Endothelial cell of umbilical vein (primary cell): ENCODE results near the gene GABBR2. TPM values are rescaled to one million over a fixed set of nuclear protein-coding genes. Genes with fewer than 3 reads are reported as not detected.

Experiments
- BruUV-seq: library from RNA; stranded (reverse); fragments of 400-500 nt; replicated peaks from 2 replicates; lab custom pipeline; 2021; lab: Mats Ljungman, UMichigan
- CTCF ChIA-PET: fragments of 300-600, 350-600 bp; sonication (Branson Sonifier 250); formaldehyde crosslinking; loops from one replicate; lab custom pipeline; 2021; ENCODE audit warnings: antibody characterized with exemption, inconsistent platforms; lab: Charles Lee
- POLR2A ChIA-PET: fragments of 300-600, 350-600 bp; sonication (Branson Sonifier 250); formaldehyde crosslinking; loops from one replicate; lab custom pipeline; 2021; ENCODE audit warnings: antibody characterized with exemption, inconsistent platforms; lab: Charles Lee
- DNase-seq: peaks from one replicate; pipeline ENCODE4 v3.0.0-alpha.2; 2011; ENCODE audit warnings: low read depth, low spot score
- FAIRE-seq: peaks from 2 replicates; lab custom pipeline; 2011; peaks lifted over from hg19 to GRCh38; lab: Jason Lieb, UNC
- H2AFZ ChIP-seq: 2 replicates; pipeline ENCODE4 v1.6.0; 2012; ENCODE audit warnings: low read depth, low read length, control low read depth, inconsistent platforms
- H3K27ac ChIP-seq: 2 replicates; pipeline ENCODE4 v1.5.1; 2011; ENCODE audit warnings: low read depth, mild to moderate bottlenecking, control low read depth, low read length, moderate library complexity; ENCODE audit not compliant: insufficient read depth
- H3K27me3 ChIP-seq, 2 experiments: 2 replicates each; pipeline versions ENCODE4 v1.6.0 to v1.6.1; 2011; ENCODE audit warnings: low read length in 2 of 2, mixed read lengths in 1 of 2; ENCODE audit not compliant: control insufficient read depth in 2 of 2, insufficient read depth in 2 of 2
- H3K36me3 ChIP-seq, 2 experiments: 2 replicates in 1 of 2; 3 replicates in 1 of 2; pipeline ENCODE4 v1.5.1; 2011; ENCODE audit warnings: low read length in 2 of 2, mild to moderate bottlenecking in 1 of 2, moderate library complexity in 1 of 2; ENCODE audit not compliant: control insufficient read depth in 2 of 2, insufficient read depth in 2 of 2; ENCODE audit errors: extremely low read depth in 1 of 2
- H3K4me1 ChIP-seq: 3 replicates; pipeline ENCODE4 v1.5.1; 2011; ENCODE audit warnings: mild to moderate bottlenecking, low read length; ENCODE audit not compliant: control insufficient read depth, insufficient read depth; ENCODE audit errors: extremely low read depth
- H3K4me2 ChIP-seq: 2 replicates; pipeline ENCODE4 v1.6.1; 2011; ENCODE audit warnings: low read length, control low read depth, mixed read lengths; ENCODE audit not compliant: insufficient read depth
- H3K4me3 ChIP-seq, 3 experiments: fragments of 200-600 bp in 1 of 3; sonication (generic), shearing (Covaris generic) in 1 of 3; replicated peaks in 1 of 3; 2 replicates each; pipeline ENCODE4 v1.5.1; 2011 to 2016; ENCODE audit warnings: control low read depth in 3 of 3, low read length in 3 of 3, mild to moderate bottlenecking in 2 of 3, inconsistent platforms in 1 of 3, low read depth in 1 of 3, moderate library complexity in 1 of 3; ENCODE audit not compliant: insufficient read depth in 1 of 3
- H3K79me2 ChIP-seq: 2 replicates; pipeline ENCODE4 v1.6.0; 2012; ENCODE audit warnings: low read length, inconsistent platforms; ENCODE audit not compliant: control insufficient read depth, insufficient read depth
- H3K9ac ChIP-seq: replicated peaks from 2 replicates; pipeline ENCODE3; 2011; ENCODE audit warnings: low read length, control low read depth; ENCODE audit not compliant: insufficient read depth; ENCODE audit errors: extremely low read depth
- H3K9me1 ChIP-seq: replicated peaks from 3 replicates; pipeline ENCODE4 v1.6.0; 2011; ENCODE audit warnings: mild to moderate bottlenecking, low read length; ENCODE audit not compliant: control insufficient read depth, insufficient read depth; ENCODE audit errors: extremely low read depth
- H3K9me3 ChIP-seq: replicated peaks from 2 replicates; pipeline ENCODE4 v1.5.1; 2012; ENCODE audit warnings: low read length, inconsistent platforms; ENCODE audit not compliant: control insufficient read depth, insufficient read depth
- H4K20me1 ChIP-seq: replicated peaks from 2 replicates; pipeline ENCODE3; 2011; ENCODE audit warnings: mild to moderate bottlenecking, low read length; ENCODE audit not compliant: control insufficient read depth, insufficient read depth; ENCODE audit errors: extremely low read depth
- CTCF ChIP-seq, 2 donors: IDR thresholded peaks; 1 replicate in 1 of 2; 2 replicates in 1 of 2; pipeline ENCODE4 v1.5.1; 2011; ENCODE audit warnings: low read length in 2 of 2, mild to moderate bottlenecking in 2 of 2, moderate library complexity in 2 of 2, control low read depth in 1 of 2, inconsistent platforms in 1 of 2, low read depth in 1 of 2; ENCODE audit not compliant: insufficient read depth in 1 of 2; ENCODE audit errors: extremely low read depth in 1 of 2
- EZH2 ChIP-seq: IDR thresholded peaks from 2 replicates; pipeline ENCODE4 v1.6.1; 2012; ENCODE audit warnings: borderline replicate concordance, low read depth, mild to moderate bottlenecking, moderate library complexity, low read length, inconsistent platforms; ENCODE audit not compliant: severe bottlenecking
- FOS ChIP-seq: IDR thresholded peaks from 2 replicates; pipeline ENCODE4 v1.6.1; 2011; ENCODE audit warnings: mild to moderate bottlenecking, low read length, moderate library complexity, borderline replicate concordance; ENCODE audit not compliant: insufficient read depth
- GATA2 ChIP-seq: IDR thresholded peaks from 2 replicates; pipeline ENCODE4 v1.7.0; 2011; ENCODE audit warnings: low read depth, mild to moderate bottlenecking, moderate library complexity, mixed read lengths, low read length; ENCODE audit not compliant: insufficient read length, insufficient read depth
- JUN ChIP-seq: IDR thresholded peaks from 2 replicates; pipeline ENCODE4 v1.6.1; 2011; ENCODE audit warnings: borderline replicate concordance, low read depth; ENCODE audit not compliant: insufficient read length, insufficient read depth
- MAX ChIP-seq: IDR thresholded peaks from 2 replicates; pipeline ENCODE4 v1.6.1; 2011; ENCODE audit not compliant: insufficient read depth, insufficient read length
- MYC ChIP-seq: IDR thresholded peaks from one replicate; pipeline ENCODE4 v1.6.1; 2011; ENCODE audit warnings: mild to moderate bottlenecking, low read depth, low read length
- POLR2A ChIP-seq: IDR thresholded peaks from 2 replicates; pipeline ENCODE4 v1.6.1; 2012; ENCODE audit warnings: low read depth, mild to moderate bottlenecking, control low read depth, low read length
- POLR2AphosphoS5 ChIP-seq: IDR thresholded peaks from 2 replicates; pipeline ENCODE4 v1.6.1; 2012; ENCODE audit warnings: low read depth, mild to moderate bottlenecking, control low read depth, low read length, moderate library complexity; ENCODE audit not compliant: insufficient read depth
- dilution Hi-C: fragments of 300-500 bp; cut with MboI; formaldehyde crosslinking; loops from one replicate; pipeline ENCODE4 v1.15.0; 2019; ENCODE audit warnings: low sequenced_read_pairs; ENCODE audit not compliant: extremely low pct_ligation_motif_present
- intact Hi-C: fragments of 100-400 bp; cut with micrococcal nuclease; formaldehyde crosslinking; loops from one replicate; pipeline ENCODE4 v1.10.0; 2022
- polyA plus RNA-seq, 4 experiments: library from polyadenylated mRNA; depleted of rRNA in 3 of 4; stranded (reverse) in 3 of 4; unstranded in 1 of 4; fragments of >200 nt; gene quantifications; 2 replicates each; pipeline versions ENCODE4 v1.2.1 to v1.2.3, GENCODE V29; 2011 to 2012; ENCODE audit warnings: missing spikeins in 1 of 4
- total RNA-seq: library from RNA; stranded (reverse); gene quantifications from 2 replicates; pipeline ENCODE4 v1.2.3, GENCODE V29; 2021

Gene GABBR2
- total and polyA plus RNA-seq, 2 donors (not counting 3 experiments of a cell fraction or from before 2014, with no cell fraction given) = 1.1 to 9.2 TPM

DNA sequence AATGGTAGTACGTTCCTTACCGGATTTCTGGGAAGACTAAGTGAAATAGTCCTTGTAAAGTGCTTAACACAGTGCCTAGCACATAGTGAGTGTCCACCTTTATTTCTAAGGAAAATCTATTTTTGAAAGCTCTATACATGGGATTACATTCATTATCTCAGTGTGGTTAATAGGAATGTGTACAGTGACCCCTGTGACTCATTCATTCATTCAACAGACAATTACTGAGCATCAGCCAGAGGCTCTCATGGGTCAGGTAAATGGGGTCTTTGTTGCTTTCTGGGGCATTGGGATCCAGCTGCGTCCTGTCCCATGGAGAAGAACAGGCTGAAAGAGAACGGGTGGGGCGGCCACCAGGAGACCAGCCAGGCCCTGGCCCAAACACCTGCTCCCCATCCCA, 227.1 kb downstream of the GABBR2 start:
- no TSS peak for BruUV-seq
- Histone ChIP-seq H3K27ac (no peak overlapping the region), H4K20me1 (no peaks in the 10 kb centered on the region), H3K79me2 (no peaks in the 10 kb centered on the region), H3K4me3 (no peak overlapping the region), H3K9ac (no peak overlapping the region), H3K9me1 (no peaks in the 10 kb centered on the region), H3K9me3 (no peaks in the 10 kb centered on the region), H3K27me3 (no peaks in the 10 kb centered on the region), H3K4me1 (no peaks in the 10 kb centered on the region), H2AFZ (no peak overlapping the region), H3K36me3 (no peaks in the 10 kb centered on the region), H3K4me2 (no peak overlapping the region)
- dilution Hi-C loops (no loop called here), intact Hi-C loops (loop anchor here (2.0 kb wide), 1 partner anchor 77 kb away; no protein-coding TSS in a partner anchor)
- ChIA-PET POLR2A (no interaction called here), CTCF (interaction anchor here (1.1 kb wide), 1 partner anchor 30 kb away, joined by 3 read pairs; no protein-coding TSS in a partner anchor)
- DNase-seq (no peak), FAIRE-seq (no peak)
- TF ChIP-seq EZH2 (no peak), GATA2 (no peak), CTCF (IDR thresholded peaks at IDR 0.05; ENCODE audit: extremely low read depth in 1 of 2, insufficient read depth in 1 of 2, low read depth in 1 of 2, low read length in 2 of 2) (no peak), POLR2A (no peak), POLR2AphosphoS5 (no peak), JUN (no peak), FOS (no peak), MAX (no peak), MYC (no peak)
